HG03159 (cell line): ENCODE measurements around the gene PLEKHB1.
"Not testable (repeated sequence)": the region's sequence is repeated elsewhere in the genome, so short reads cannot be mapped to it uniquely, and the experiment has no call there.

Source experiments
- ATAC-seq: cut with Tn5 transposase; IDR thresholded peaks from one replicate; pipeline ENCODE4 v1.9.1; 2021; ENCODE audit warnings: mild to moderate bottlenecking, moderate library complexity; ENCODE audit not compliant: unreplicated experiment

The PLEKHB1 gene

GRCh38 chr11:73671701-73672100, 25.3 kb downstream of the PLEKHB1 start:
- no peak for ATAC-seq

- ATAC-seq: not testable (repeated sequence)
These were observed 30.2 kb downstream of the PLEKHB1 start for GRCh38 chr11:73676552-73676951.

- no peak for ATAC-seq
These were observed 34.3 kb downstream of the PLEKHB1 start for GRCh38 chr11:73680687-73681086.

GRCh38 chr11:73693899-73694525, 47.6 kb downstream of the PLEKHB1 start:
- ATAC-seq: no peak

- no peak for ATAC-seq
These were observed 58.7 kb downstream of the PLEKHB1 start for GRCh38 chr11:73705053-73705452.

GRCh38 chr11:73710964-73711363, 64.6 kb downstream of the PLEKHB1 start:
- no peak for ATAC-seq
